ENCODE data around the gene RALY. TPM values are rescaled to one million over a fixed set of nuclear protein-coding genes. Genes with fewer than 3 reads are reported as not detected.
"Not testable (repeated sequence)": the region's sequence is repeated elsewhere in the genome, so short reads cannot be mapped to it uniquely, and the experiment has no call there.

The RALY gene
- total RNA-seq, 1 experiment from 2014 or later, result 218 TPM

DNA sequence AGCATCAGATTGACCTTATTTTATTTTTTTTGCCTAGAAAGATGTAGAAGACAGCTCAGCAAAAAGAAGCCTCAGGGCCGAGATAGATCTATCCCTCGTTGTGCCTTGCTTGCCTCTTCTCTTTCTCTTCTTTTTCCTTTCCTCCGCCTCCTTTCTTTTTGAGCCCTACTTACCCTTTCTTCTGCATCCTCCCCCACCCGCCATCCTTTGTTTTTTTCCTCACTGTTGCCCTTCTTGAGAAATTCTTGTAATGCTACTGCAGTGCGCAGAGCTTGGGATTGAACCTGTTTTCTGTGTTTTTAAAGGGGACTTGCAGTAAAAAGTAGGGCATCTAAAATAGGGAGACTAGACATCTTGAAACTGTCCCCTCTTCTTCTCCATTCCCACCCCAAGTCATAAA, 18.6 kb downstream of the RALY start:
- in situ Hi-C loops (cut with HindIII; ENCODE audit: low sequenced_read_pairs), result no loop called here
- DNase-seq (ENCODE audit: low spot score), result no peak

DNA sequence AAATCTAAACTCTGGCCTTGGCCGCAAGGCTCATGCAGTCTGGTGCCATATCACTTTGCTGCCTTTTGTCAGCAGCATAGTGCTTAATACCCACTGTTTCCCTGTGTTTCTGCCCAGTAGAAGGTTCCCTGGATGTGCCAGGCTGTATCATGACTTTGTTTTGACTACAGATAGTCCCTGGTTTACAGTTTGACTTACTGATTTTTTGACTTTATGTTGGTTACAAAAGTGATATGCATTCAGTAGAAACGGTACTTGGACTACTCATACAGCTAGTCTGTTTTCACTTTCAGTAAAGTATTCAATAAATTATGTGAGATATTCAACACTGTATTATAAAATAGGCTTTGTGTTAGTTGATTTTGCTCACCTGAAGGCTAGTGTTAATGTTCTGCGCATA, 19.0 kb downstream of the RALY start:
- in situ Hi-C loops (cut with HindIII; ENCODE audit: low sequenced_read_pairs), result no loop called here
- DNase-seq (ENCODE audit: low spot score), result no peak

DNA sequence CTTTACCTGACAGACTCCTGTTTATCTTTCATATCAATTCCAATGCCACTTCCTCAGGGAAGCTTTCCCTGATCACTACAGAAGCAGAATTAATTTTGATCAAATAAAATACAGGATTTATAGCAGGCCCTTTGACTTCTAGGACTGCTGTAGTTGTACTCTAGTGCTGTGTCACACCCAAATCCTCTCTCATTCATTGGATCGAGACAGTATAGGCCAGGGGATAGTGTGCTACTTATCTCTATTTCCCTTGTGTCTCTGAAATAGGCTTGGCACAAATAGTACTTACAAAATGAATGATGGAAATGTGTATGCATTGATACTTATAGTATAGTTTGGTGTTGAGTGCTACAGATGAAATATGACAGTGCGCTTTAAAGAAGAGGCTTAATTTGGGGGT, 19.8 kb downstream of the RALY start:
- DNase-seq (ENCODE audit: low spot score), result no peak
- in situ Hi-C loops (cut with HindIII; ENCODE audit: low sequenced_read_pairs), result no loop called here

DNA sequence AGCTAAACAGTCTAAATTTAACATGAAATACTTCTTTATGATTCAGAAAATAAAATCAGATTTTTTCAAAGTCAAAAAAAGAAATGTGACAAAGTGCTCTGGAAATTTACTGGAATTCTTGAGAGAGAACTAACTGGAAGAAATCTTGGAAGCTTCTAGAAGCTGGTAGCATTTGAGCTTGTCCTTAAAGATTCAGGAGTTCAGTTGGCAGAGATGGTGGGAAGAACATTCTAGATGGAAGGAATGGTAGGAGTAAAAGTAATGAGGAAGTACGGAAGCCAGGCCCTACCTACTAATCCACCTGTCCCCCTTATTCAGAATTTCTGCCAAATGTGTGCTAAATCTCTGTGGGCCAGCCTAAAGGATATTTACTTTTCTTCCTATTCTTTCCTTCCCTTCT, 21.2 kb downstream of the RALY start:
- DNase-seq (ENCODE audit: low spot score), result no peak
- in situ Hi-C loops (cut with HindIII; ENCODE audit: low sequenced_read_pairs), result no loop called here

DNA sequence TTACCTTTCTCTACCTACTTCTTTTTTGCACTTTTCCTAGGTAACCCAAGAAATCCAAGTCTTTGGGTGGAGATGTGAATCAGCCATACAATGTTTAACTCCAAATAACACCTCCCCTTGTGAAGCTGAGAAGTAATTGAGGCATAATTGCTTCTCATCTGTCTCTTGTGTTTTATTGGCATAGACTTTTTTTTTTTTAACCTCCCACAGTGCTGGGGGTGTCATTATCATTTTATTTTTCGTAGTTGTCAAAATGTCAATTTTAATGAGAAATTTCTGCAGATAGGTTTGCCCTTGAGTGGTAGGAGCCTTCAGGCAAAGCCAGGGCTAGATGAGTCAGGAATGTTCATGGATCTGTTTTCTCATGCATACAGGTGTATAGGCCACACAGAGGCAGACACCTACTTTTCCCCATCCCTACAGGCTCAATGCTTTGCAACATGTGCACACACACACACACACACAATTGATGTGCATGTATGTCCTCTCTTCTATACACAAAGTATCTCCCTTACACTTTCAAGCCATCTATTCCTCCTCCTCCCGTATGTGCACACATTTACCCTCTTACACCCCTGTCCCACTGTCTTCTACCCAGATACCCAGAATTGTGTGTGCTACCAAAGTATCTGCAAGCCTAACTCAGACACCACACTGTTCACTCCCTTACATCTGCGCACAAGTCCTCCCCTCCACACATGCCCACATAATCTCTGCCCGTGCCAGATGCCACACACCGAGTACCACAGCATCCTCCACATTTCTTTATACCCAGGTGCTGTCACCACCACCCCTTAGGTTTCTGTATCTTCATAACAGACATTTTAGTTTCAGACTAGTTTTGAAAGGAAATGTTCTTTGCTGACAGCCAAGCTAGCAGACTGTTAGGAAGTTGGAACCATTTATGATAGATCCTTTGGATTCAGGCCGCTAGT, 22.0 kb downstream of the RALY start:
- in situ Hi-C loops (cut with HindIII; ENCODE audit: low sequenced_read_pairs), result no loop called here
- no peak for DNase-seq (ENCODE audit: low spot score)

DNA sequence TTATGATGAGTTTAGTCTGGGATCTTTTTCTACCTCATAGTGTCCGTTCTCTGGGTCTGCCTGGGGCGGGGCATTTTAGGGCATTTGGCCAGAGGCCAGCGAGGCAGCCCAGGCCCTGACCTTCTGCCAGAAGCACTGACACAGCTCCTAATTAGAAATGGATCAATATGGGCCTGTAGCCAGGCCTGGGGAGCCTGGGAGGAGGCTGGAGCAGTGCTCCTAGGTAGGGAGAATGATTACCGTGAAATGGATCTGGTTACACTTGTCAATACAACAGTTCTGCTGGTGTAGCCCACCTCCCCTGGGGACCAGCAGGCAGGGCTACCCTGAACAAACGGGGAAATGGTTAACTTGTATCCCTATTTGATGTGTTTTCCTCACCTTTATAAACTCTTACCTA, 23.0 kb downstream of the RALY start:
- in situ Hi-C loops (cut with HindIII; ENCODE audit: low sequenced_read_pairs), result no loop called here
- DNase-seq (ENCODE audit: low spot score), result no peak

DNA sequence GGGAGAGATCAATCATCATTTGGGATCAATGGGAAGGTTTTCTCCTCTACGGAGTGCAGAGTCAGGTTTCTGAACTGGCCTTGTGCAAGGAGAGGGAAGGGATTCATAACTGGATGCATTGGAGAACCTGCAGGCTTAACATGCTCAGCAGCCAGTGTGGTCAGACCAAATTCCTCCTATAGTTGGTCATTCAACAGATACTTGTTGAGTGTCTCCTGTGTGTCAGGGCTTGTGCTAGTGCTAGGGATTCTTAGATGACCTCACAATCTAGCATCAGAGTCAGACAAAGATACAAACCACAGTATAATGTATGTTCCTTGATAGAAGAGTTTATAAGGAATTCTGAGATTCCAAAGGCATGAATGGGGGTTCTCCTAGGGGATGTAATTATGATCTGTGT, 23.9 kb downstream of the RALY start:
- DNase-seq (ENCODE audit: low spot score), result no peak
- in situ Hi-C loops (cut with HindIII; ENCODE audit: low sequenced_read_pairs), result no loop called here

DNA sequence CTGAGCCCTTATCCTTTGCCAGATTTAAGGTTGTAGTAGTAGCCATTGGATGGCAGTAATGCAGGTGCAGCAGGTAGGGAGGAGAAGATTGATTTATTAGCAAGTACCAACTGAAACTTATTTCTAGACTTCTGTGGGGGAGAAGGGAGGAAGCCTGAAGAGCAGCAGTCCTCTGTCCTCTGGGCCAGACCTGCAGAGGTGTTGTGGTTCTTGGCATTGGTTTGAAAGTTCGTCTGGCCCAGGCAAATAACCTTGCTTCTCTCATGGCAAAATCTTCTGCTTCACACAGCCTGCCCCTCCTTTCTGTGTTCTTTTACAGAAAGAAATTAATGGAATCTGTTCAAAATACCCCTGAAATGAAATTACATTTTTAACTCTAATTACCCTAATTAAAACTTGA, 24.5 kb downstream of the RALY start:
- in situ Hi-C loops (cut with HindIII; ENCODE audit: low sequenced_read_pairs), result no loop called here
- no peak for DNase-seq (ENCODE audit: low spot score)

DNA sequence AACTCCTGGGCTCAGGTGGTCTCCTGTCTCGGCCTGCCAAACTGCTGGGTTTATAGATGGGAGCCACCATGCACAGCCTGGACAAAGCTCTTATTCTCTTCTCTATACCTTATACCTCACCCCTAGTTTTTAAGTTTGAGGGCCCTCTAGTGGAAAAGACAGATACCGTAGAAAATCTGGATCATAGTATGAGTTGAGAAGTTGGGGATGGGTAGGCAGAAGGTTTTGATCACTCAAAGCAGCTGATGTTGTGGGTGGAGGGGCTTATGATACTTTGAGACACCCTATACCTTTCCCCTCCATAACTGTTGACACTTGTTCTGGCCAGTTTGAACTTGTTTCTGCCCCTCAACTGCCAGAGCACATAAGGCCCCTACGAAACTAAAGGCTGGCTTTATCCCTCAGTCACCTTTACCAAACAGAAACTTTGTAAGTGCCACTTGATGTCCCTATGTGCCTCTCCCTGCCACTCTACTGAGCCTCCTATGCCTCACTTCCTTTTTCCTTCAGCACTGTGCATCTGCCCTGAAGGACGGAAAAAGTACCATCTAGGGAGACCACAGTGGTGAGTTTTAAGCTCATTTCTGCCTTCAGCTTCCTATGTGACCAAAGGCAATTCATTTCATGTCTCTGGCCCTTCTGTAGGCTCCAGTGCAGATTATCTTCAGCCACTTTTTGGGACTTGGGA, 28.6 kb downstream of the RALY start:
- DNase-seq (ENCODE audit: low spot score), result peak; percentile 30
- in situ Hi-C loops (cut with HindIII; ENCODE audit: low sequenced_read_pairs), result no loop called here

DNA sequence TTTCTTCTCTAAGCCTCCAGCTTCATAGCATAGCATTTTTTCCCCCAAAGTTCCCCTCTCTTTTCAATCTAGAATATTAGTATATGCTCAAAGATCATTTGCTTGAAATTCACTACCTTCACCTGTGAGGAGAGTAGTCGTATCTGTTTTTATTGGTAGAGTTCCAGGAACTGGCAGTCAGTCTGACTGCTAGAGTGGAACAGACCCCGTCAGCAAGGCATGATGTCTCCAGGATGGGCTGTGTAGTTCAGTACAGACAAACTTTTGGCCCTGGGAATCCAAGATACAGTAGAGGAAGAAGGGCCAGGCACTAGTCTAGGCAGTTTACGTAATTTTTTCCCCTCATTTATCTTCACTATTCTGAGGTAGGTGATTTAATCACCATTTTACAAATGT, 29.1 kb downstream of the RALY start:
- in situ Hi-C loops (cut with HindIII; ENCODE audit: low sequenced_read_pairs), result no loop called here
- no peak for DNase-seq (ENCODE audit: low spot score)

DNA sequence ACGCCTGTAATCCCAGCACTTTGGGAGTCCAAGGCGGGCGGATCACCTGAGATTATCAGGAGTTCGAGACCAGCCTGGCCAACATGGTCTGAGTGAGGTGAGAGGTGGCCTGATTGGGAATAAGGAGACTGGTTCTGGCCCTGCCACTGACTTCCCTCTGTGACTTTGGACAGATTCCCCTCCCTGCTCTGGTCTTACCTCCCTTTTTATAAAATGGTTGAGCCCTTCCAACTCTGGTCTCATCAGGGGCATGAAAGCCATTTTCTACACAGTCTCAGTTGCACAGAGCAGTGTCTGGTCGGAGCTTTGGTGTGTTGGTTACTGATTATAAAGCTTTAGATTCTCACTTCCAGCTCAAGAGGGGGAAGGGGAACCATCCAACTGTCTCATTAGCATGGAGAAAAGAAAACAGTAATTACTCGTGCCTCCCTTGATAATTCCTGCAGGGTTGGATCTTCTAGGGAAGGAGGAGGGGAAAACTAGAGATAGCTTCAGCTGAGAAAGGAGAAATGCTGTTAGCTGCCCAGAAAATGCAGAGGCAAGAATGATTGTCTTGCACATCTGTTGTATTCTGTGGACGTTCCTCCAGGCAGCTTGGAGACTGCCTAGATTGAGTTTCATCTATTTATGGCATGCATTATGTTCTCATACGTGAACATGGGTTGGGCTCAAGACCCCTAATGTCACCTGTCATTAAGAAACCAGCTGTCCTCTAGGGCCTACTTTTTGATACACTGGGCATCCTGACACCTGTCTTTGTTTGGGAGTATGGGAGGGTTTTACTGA, 30.4 kb downstream of the RALY start:
- no peak for DNase-seq (ENCODE audit: low spot score)
- in situ Hi-C loops (cut with HindIII; ENCODE audit: low sequenced_read_pairs), result no loop called here

DNA sequence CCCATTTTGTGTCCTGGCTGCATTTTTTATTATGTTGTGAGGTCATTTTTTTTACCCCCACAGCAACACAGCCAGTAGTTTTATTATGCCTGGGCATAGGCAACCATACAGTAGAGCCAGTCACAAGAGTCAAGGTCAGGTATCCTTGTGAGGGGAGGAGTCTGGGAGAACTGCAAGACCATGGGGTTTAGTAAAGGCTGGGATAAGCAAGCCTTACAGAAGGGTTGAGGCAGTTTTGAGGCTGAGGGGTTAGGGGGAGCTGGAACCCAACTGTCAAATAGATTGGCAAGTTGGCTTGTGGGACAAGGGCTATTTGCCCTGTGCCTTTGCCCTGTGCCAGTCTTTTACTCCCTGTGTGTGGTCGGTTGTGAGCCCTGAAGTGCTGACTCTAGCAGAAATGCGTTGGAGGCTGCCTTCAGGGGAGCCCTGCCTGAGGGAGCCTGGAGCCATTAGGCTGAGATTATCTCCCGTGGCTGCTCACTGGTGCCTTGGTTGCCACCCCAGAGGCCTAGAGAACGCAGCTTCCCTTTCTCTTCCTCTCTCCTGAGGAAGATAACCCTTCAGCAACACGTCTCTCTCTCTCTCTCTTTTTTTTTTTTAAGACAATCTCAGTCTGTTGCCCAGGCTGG, 31.1 kb downstream of the RALY start:
- in situ Hi-C loops (cut with HindIII; ENCODE audit: low sequenced_read_pairs), result no loop called here

DNA sequence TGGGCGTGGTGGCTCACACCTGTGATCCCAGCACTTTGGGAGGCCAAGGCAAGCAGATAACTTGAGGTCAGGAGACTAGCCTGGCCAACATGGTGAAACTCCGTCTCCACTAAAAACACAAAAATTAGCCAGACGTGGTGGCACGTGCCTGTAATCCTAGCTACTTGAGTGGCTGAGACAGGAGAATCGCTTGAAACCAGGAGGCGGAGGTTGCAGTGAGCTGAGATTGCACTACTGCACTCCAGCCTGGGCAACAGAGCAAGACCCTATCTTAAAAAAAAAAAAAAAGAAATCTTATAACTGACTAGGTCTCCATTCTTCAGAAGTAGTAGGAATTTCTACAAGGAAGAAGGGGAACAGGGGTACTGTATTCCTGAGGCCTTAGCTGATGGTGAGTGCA, 34.3 kb downstream of the RALY start:
- in situ Hi-C loops (cut with HindIII; ENCODE audit: low sequenced_read_pairs); DNase-seq (ENCODE audit: low spot score): not testable (repeated sequence)

More for the DNA sequence above, 31.1 kb downstream of the RALY start:
- DNase-seq (ENCODE audit: low spot score), result no peak

DNA sequence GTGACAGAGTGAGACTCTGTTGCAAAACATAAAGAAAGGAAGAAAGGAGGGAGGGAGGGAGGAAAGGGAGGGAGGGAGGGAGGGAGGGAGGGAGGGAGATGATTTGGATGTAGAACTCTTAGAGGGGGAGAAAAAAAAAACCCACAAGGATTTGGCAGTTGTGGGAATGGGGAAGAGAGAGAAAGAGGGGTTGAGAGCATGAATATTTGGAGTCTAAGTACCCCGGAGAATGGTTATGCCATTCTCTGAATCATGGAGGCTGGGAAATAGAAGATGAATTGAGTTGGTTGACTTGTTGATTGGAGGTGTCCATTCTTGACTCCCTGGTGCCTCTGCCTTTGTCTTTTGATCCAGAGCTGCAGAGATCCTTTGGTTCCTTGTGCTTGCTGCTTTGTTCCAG, 35.7 kb downstream of the RALY start:
- in situ Hi-C loops (cut with HindIII; ENCODE audit: low sequenced_read_pairs), result no loop called here

DNA sequence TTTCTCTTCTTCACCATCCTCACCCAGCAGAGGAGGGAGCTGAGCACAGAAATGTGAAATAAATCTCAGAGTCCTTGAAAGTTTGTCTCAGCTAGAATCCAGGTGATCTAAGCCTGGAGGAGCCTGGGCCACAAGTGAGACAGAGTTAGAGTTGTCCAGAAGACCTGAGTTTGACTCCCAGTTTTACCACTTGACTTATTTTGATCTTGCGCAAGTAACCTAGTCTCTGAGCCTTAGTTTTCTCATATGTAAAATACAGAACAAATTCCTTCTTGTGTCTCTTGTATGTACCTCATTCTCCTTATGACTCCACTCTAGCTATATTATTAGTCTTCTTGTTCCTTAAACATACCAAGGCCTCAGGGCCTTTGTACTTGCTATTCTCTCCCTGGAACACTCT, 36.7 kb downstream of the RALY start:
- DNase-seq (ENCODE audit: low spot score), result no peak
- in situ Hi-C loops (cut with HindIII; ENCODE audit: low sequenced_read_pairs), result loop anchor here (5.0 kb wide), 1 partner anchor 83 kb away; no protein-coding TSS in a partner anchor

More for the DNA sequence above, 35.7 kb downstream of the RALY start:
- no peak for DNase-seq (ENCODE audit: low spot score)

DNA sequence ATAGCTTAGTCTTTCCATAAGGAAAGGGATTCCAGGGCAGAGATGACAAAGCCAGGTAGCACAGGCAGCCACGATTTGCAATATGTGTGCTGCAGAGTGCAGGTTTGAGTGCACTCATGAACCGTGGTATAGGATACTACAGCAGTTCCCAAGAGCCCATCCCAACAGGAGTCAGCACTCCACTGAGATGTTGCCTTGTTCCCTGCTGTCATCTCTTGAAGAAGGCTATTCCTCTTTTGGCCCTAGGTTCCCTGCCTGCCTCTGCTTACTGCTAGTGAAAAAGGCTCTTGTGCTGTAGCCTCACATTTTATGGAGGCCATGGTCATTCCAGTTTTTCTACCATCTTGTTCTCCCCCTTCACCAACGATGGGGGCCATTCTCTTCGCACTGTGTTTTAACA, 40.2 kb downstream of the RALY start:
- in situ Hi-C loops (cut with HindIII; ENCODE audit: low sequenced_read_pairs), result loop anchor here (5.0 kb wide), 1 partner anchor 87 kb away; no protein-coding TSS in a partner anchor
- DNase-seq (ENCODE audit: low spot score), result no peak

DNA sequence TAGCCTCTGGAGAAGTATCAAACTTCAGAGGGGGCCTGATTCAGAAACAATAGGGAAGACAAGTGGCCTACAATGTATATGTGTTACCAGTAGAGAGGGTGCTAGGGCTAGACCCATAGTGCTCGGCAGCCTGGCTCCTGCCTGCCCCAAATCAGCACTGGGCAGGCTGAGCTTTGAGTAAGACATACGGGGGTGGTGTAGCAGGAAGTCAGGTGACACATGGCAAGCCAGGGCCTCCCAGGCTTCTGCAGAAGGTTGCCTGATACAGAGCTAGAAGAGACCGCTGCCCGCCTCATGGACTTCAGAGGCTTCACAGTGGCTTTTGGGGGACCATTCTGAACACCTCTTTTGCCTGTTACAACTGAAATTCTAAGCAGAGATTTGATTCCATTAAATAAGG, 43.4 kb downstream of the RALY start:
- no peak for DNase-seq (ENCODE audit: low spot score)
- in situ Hi-C loops (cut with HindIII; ENCODE audit: low sequenced_read_pairs), result no loop called here

DNA sequence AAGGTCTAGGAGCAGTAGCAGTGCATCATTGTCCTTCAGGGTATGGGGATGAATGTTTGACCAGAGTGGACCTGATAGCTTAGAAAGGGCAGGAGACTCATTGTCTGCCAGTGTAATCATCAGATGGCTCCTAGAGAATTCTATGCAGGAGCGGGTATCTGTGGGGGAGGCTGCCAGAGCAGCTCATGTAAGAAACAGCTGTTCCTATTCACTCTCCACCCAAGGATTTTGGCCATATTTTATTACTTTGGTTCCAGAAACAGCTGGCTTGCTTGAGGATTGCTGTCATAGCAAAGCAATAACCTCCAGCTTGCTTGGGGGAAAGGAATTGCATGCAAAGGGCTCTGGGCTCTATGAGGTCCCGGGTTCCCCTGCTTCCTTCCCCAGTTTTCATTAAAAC, 44.1 kb downstream of the RALY start:
- in situ Hi-C loops (cut with HindIII; ENCODE audit: low sequenced_read_pairs), result no loop called here

DNA sequence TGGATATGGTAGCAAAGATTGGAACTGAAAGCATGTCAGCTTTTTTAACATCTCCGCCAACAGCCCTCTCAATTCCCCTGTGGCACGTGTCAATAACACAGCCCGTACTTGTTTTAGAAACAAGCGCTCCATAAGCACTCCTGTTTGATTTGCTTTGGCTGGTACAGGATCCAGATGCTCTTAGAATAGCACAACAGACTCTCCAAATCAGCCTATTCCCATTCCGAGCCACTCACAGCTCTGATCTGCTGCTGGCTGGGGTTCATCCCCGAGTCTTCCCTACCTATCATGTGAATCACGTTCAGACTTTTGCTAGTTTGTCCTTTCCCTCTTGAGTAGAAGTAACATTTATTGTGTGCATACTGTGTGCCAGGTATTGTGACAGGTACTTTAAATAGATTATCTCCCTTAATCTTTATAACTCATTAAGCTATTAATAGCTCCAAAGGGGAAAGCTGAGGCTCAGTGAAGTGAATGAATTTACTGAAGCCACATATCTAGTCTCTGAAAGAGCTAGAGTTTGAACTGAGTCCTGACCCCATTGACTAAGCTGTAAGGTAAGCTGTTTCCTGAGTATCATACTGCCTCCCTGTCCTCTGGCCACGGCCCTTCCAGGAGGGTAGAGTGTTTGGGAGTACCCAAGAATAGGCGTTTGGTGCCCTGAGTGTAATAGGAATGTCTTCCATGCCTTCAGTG, 46.7 kb downstream of the RALY start:
- no peak for DNase-seq (ENCODE audit: low spot score)
- in situ Hi-C loops (cut with HindIII; ENCODE audit: low sequenced_read_pairs), result no loop called here

More for the DNA sequence above, 44.1 kb downstream of the RALY start:
- DNase-seq (ENCODE audit: low spot score), result no peak

Measured in G401 (cell line).